Measurements from ENCODE around the gene SPON1. TPM values are rescaled to one million over a fixed set of nuclear protein-coding genes. Genes with fewer than 3 reads are reported as not detected.

The SPON1 gene
- total RNA-seq, 2 donors from 2014 or later: 9.3 to 26.7 TPM

DNA sequence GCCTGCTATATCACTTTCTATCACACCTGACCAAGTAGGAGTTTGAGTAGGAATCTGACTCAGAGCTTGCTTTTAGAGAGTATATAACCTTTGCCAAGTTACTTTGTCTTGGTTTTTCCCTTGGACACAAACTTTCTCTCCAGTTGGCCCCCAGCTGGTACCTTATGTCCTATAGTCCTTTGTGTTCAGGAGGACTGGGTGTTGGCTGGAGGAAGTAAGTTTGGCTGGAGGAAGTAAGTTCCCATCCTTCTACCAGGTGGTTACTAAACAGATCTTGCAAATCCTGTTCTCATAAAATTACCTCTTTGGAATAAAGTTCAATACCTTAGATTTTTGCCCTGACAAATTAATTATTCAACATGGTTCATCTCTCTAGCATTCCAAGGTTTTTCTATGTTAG, 37.2 kb downstream of the SPON1 start:
- DNase-seq (no peak), ATAC-seq (no peak)
- Histone ChIP-seq H3K9me3 (peaks cover 0 to 10% (median 0%) of the 10 kb centered on the region in 3 donors), H3K36me3 (replicated peaks in 1 of 2; ENCODE audit: insufficient read depth in 1 of 2, low read depth in 2 of 2) (no peaks in the 10 kb centered on the region), H3K4me3 (no peak overlapping the region), H3K4me1 (no peaks in the 10 kb centered on the region), H3K27ac (no peak overlapping the region), H3K27me3 (no peaks in the 10 kb centered on the region)
- intact Hi-C loops (cut with DNase I): no loop called here
- no peak for TF ChIP-seq POLR2A (IDR thresholded peaks at IDR 0.05)
- TF ChIP-seq, protein P1, sequence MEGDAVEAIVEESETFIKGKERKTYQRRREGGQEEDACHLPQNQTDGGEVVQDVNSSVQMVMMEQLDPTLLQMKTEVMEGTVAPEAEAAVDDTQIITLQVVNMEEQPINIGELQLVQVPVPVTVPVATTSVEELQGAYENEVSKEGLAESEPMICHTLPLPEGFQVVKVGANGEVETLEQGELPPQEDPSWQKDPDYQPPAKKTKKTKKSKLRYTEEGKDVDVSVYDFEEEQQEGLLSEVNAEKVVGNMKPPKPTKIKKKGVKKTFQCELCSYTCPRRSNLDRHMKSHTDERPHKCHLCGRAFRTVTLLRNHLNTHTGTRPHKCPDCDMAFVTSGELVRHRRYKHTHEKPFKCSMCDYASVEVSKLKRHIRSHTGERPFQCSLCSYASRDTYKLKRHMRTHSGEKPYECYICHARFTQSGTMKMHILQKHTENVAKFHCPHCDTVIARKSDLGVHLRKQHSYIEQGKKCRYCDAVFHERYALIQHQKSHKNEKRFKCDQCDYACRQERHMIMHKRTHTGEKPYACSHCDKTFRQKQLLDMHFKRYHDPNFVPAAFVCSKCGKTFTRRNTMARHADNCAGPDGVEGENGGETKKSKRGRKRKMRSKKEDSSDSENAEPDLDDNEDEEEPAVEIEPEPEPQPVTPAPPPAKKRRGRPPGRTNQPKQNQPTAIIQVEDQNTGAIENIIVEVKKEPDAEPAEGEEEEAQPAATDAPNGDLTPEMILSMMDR (IDR thresholded peaks at IDR 0.05): no peak

GRCh38 chr11:14001597-14001996, 39.1 kb downstream of the SPON1 start:
- Histone ChIP-seq H3K36me3 (replicated peaks in 1 of 2; ENCODE audit: insufficient read depth in 1 of 2, low read depth in 2 of 2) (no peaks in the 10 kb centered on the region), H3K4me1 (no peaks in the 10 kb centered on the region), H3K27ac (no peak overlapping the region), H3K9me3 (peaks cover 0 to 10% (median 0%) of the 10 kb centered on the region in 3 donors), H3K27me3 (no peaks in the 10 kb centered on the region), H3K4me3 (no peak overlapping the region)
- WGBS, 2 donors: 92% methylated on average over 2 of the region's 2 CpGs
- ATAC-seq: no peak
- DNase-seq: no peak
- TF ChIP-seq, protein P1 (IDR thresholded peaks at IDR 0.05): no peak
- TF ChIP-seq POLR2A (IDR thresholded peaks at IDR 0.05): no peak
- intact Hi-C loops (cut with DNase I): no loop called here

DNA sequence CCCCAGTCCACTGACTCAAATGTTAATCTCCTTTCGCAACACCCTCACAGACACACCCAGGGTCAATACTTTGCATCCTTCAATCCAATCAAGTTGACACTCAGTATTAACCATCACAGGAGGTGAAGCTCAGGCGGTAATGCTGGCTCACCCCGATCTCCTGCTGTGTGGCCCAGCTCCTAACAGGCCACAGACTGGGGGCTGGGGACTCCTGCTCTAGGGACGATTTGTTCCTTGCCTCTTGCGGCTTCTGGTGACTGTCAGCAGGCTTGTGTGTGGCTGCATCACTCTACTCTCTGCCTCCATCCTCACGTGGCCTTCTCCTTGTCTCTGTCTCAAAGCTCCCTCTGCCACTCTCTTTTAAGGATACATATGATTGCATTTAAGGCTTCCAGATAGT, 45.0 kb downstream of the SPON1 start:
- Histone ChIP-seq H3K27ac (no peak overlapping the region), H3K36me3 (replicated peaks in 1 of 2; ENCODE audit: insufficient read depth in 1 of 2, low read depth in 2 of 2) (no peaks in the 10 kb centered on the region), H3K4me3 (no peak overlapping the region), H3K4me1 (no peaks in the 10 kb centered on the region), H3K9me3 (peaks cover 0 to 5% (median 0%) of the 10 kb centered on the region in 3 donors), H3K27me3 (no peaks in the 10 kb centered on the region)
- no peak for DNase-seq
- TF ChIP-seq, protein P1 (IDR thresholded peaks at IDR 0.05): no peak
- TF ChIP-seq POLR2A (IDR thresholded peaks at IDR 0.05): no peak
- ATAC-seq: no peak
- WGBS, 2 donors: 85 to 86% methylated on average over 6 of the region's 6 CpGs
- intact Hi-C loops (cut with DNase I): no loop called here

DNA sequence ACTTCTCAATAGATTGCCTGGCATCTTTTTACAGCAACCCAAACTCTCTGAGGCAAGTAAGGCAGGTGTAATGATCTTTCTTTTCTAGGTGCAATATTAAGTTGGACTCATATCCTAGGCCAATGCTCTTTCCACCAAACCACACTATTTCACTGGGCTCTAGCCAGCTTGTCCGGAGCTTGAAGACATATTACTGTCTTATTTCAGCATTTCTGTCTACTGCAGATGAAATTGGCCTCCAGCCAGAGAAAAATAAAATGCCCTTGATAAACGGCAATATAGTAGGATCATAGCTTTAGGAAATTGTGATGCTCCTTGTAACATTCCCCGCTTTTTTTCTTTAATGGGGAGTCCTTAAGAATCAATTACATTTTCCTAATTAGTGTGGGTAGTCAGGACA, 48.1 kb downstream of the SPON1 start:
- no peaks in the 10 kb centered on the region for H3K4me1 ChIP-seq
- intact Hi-C loops (cut with DNase I): no loop called here
- H3K27ac ChIP-seq: no peak overlapping the region
- H3K9me3 ChIP-seq: no peaks in the 10 kb centered on the region
- 66 to 69% methylated on average over 3 of the region's 3 CpGs for WGBS, 2 donors
- DNase-seq (no peak), ATAC-seq (no peak)
- no peaks in the 10 kb centered on the region for H3K27me3 ChIP-seq
- H3K4me3 ChIP-seq: no peak overlapping the region
- no peaks in the 10 kb centered on the region for H3K36me3 ChIP-seq (replicated peaks in 1 of 2; ENCODE audit: insufficient read depth in 1 of 2, low read depth in 2 of 2)
- no peak for TF ChIP-seq POLR2A (IDR thresholded peaks at IDR 0.05)
- TF ChIP-seq, protein P1 (IDR thresholded peaks at IDR 0.05): no peak

- no peak for TF ChIP-seq POLR2A (IDR thresholded peaks at IDR 0.05)
- TF ChIP-seq, protein P1 (IDR thresholded peaks at IDR 0.05): no peak
- 79 to 82% methylated on average over 4 of the region's 4 CpGs for WGBS, 2 donors
- intact Hi-C loops (cut with DNase I): no loop called here
- DNase-seq (no peak), ATAC-seq (no peak)
- H3K27me3 ChIP-seq: no peaks in the 10 kb centered on the region
- no peak overlapping the region for H3K27ac ChIP-seq
- no peaks in the 10 kb centered on the region for H3K36me3 ChIP-seq (replicated peaks in 1 of 2; ENCODE audit: insufficient read depth in 1 of 2, low read depth in 2 of 2)
- H3K4me1 ChIP-seq: no peaks in the 10 kb centered on the region
- H3K9me3 ChIP-seq: no peaks in the 10 kb centered on the region
- no peak overlapping the region for H3K4me3 ChIP-seq
Observed at GRCh38 chr11:14012846-14013245, 50.3 kb downstream of the SPON1 start.
